ENCODE data around the gene DNAJC5G.

Gene DNAJC5G

DNA sequence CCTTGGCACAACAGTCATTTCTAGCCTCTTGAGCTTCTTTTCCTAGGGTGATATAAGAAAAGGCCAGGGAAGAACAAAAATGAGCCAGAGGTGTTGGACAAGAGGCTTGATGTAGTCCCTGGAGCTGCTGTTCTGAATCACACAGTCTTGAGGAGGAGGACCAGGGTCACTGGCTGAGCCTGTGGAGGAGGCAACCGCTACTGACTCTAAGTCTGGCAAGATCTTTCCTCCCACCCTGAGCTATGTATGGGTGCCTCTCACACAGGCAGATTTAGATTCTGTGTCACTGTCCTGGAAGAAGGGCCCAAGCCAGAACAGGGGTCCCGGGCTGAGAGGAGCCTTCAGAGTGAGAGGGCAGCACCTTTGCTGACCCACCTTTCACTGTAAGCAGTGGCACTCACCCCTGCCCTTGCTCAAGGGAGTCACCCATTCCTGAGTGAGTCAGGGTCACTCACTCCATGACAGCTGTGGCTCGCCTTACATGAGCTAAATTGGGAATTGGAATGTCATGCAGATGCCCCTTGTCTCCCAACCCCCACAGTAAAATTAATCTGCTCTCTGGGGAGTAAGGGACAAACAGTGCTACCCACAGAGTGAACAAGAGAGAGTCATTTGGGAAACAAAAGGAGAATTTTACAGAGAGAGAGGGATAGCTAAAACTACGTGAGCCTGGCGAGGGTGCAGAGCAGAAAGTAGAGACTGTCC is 6.8 kb downstream of the DNAJC5G start, which contains the start of gene TRIM54:
TSS of gene TRIM54 (plus strand) at position 575 of the 705 bp plus-strand sequence. CDS start 303 bp downstream, outside the sequence.
- no peak within 1 kb of the TSS for H2BK120ac ChIP-seq (ENCODE audit: low read depth, low read length)
- no peaks in the 10 kb centered on the region for H3K79me1 ChIP-seq (ENCODE audit: low read depth, low read length)
- no peaks in the 10 kb centered on the region for H3K9me3 ChIP-seq (replicated peaks in 1 of 2; ENCODE audit: control insufficient read depth in 2 of 2, insufficient read depth in 1 of 2, low read depth in 1 of 2, low read length in 2 of 2)
- peaks cover 0 to 78% (median 2%) of the 10 kb centered on the region in 3 experiments for H3K27me3 ChIP-seq (ENCODE audit: control insufficient read depth in 3 of 3, insufficient read depth in 3 of 3, low read depth in 1 of 3, low read length in 3 of 3)
- no peak within 1 kb of the TSS for H2BK5ac ChIP-seq (ENCODE audit: low read length)
- DNase-seq (ENCODE audit: low spot score): no peak
- no peak within 1 kb of the TSS for H3K4me3 ChIP-seq (ENCODE audit: low read length in 2 of 2)
- H3K4ac ChIP-seq (ENCODE audit: low read length): peak within 1 kb of the TSS; percentile 19
- peak within 1 kb of the TSS; percentile 95 for H3K23ac ChIP-seq (ENCODE audit: low read depth, low read length, poor library complexity)
- H3K18ac ChIP-seq (ENCODE audit: low read length): no peak within 1 kb of the TSS
- no peaks in the 10 kb centered on the region for H3K36me3 ChIP-seq (replicated peaks in 1 of 2; ENCODE audit: control insufficient read depth in 2 of 2, insufficient read depth in 2 of 2, low read length in 2 of 2)
- H3K14ac ChIP-seq (ENCODE audit: low read length): no peak within 1 kb of the TSS
- no peak within 1 kb of the TSS for H4K8ac ChIP-seq (ENCODE audit: low read depth, low read length)
- H2AK5ac ChIP-seq (ENCODE audit: low read depth, low read length): peak within 1 kb of the TSS; percentile 66
- peaks cover 0 to 7% of the 10 kb centered on the region in 2 donors for H3K4me1 ChIP-seq (ENCODE audit: control insufficient read depth in 2 of 2, insufficient read depth in 1 of 2, low read depth in 1 of 2, low read length in 2 of 2)
- H3K27ac ChIP-seq (replicated peaks; ENCODE audit: low read length): no peak within 1 kb of the TSS
- H3K9ac ChIP-seq (ENCODE audit: low read depth, low read length, poor library complexity): peak within 1 kb of the TSS; percentile 65
- no peak within 1 kb of the TSS for H4K91ac ChIP-seq (ENCODE audit: low read depth, low read length, poor library complexity)
- WGBS, 2 donors (ENCODE audit: extremely low coverage in 2 of 2, insufficient read length in 2 of 2, insufficient replicate concordance in 1 of 2): no CpG with 5 or more reads among the region's 5 CpGs
- no peak within 1 kb of the TSS for H3K4me2 ChIP-seq (ENCODE audit: insufficient read depth, low read length, poor library complexity, severe bottlenecking)
- H2BK12ac ChIP-seq (ENCODE audit: low read length): peak within 1 kb of the TSS; percentile 79
- no peak within 1 kb of the TSS for H2AFZ ChIP-seq (ENCODE audit: low read length)
- peak within 1 kb of the TSS; percentile 33 for H2BK15ac ChIP-seq (ENCODE audit: low read length)

DNA sequence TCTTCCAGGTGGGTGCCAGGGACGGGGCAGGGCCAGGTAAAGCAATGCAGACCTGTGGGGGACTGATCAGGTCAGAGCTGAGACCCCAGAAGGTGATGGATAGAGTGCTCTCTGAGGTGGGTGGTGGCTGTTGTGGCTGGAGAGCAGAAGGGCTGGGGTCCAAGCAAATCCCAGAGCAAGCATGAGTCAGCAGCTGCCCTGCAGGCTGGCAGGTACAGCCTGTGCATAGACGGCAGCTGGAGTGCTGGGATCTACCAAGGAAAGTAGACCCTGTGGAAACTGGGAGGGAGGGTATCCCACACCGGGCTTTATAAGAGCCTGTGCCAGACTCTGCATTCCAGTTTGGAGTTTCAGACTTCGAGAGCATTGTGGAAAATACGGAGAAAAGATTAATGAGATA is 7.7 kb downstream of the DNAJC5G start:
- Histone ChIP-seq H3K27ac (replicated peaks; ENCODE audit: low read length) (no peak overlapping the region), H3K36me3 (replicated peaks in 1 of 2; ENCODE audit: control insufficient read depth in 2 of 2, insufficient read depth in 2 of 2, low read length in 2 of 2) (no peaks in the 10 kb centered on the region), H4K8ac (ENCODE audit: low read depth, low read length) (no peak overlapping the region), H2AFZ (ENCODE audit: low read length) (no peak overlapping the region), H3K4me2 (ENCODE audit: insufficient read depth, low read length, poor library complexity, severe bottlenecking) (no peak overlapping the region), H3K27me3 (ENCODE audit: control insufficient read depth in 3 of 3, insufficient read depth in 3 of 3, low read depth in 1 of 3, low read length in 3 of 3) (peaks cover 0 to 81% (median 2%) of the 10 kb centered on the region in 3 experiments), H2AK5ac (ENCODE audit: low read depth, low read length) (peak overlapping the region; percentile 66), H3K18ac (ENCODE audit: low read length) (no peak overlapping the region), H3K4me1 (ENCODE audit: control insufficient read depth in 2 of 2, insufficient read depth in 1 of 2, low read depth in 1 of 2, low read length in 2 of 2) (peaks cover 0 to 7% of the 10 kb centered on the region in 2 donors), H3K23ac (ENCODE audit: low read depth, low read length, poor library complexity) (peak overlapping the region; percentile 95), H3K9ac (ENCODE audit: low read depth, low read length, poor library complexity) (peak overlapping the region; percentile 65), H4K91ac (ENCODE audit: low read depth, low read length, poor library complexity) (no peak overlapping the region), H2BK12ac (ENCODE audit: low read length) (peak overlapping the region; percentile 79), H3K4me3 (ENCODE audit: low read length in 2 of 2) (no peak overlapping the region), H3K14ac (ENCODE audit: low read length) (no peak overlapping the region), H2BK15ac (ENCODE audit: low read length) (peak overlapping the region; percentile 33), H3K4ac (ENCODE audit: low read length) (peak overlapping the region; percentile 19), H3K79me1 (ENCODE audit: low read depth, low read length) (no peaks in the 10 kb centered on the region), H3K9me3 (replicated peaks in 1 of 2; ENCODE audit: control insufficient read depth in 2 of 2, insufficient read depth in 1 of 2, low read depth in 1 of 2, low read length in 2 of 2) (no peaks in the 10 kb centered on the region), H2BK120ac (ENCODE audit: low read depth, low read length) (no peak overlapping the region), H2BK5ac (ENCODE audit: low read length) (no peak overlapping the region)
- no peak for DNase-seq (ENCODE audit: low spot score)
- no CpG with 5 or more reads among the region's 5 CpGs for WGBS, 2 donors (ENCODE audit: extremely low coverage in 2 of 2, insufficient read length in 2 of 2, insufficient replicate concordance in 1 of 2)

DNA sequence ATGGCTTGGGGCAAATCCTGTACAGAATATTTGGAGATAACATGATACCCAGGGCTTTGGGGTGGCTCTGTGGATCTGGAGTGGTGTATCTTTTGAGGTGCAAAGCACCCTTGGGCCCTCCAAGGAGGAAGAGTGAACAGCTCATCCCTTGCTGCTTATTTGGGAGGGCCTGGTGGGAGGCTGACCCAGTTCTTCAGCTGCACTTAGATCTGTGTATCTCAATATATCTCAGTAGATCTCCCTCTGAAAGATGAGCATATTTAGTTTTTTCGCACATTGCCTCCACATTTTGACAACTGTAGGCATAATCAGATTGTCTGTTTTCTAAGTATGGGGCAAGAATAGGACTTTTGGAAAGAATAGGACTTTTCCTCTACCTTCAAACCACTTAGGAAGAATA is 9.8 kb downstream of the DNAJC5G start:
- no peak overlapping the region for H2BK120ac ChIP-seq (ENCODE audit: low read depth, low read length)
- no peak overlapping the region for H4K91ac ChIP-seq (ENCODE audit: low read depth, low read length, poor library complexity)
- WGBS, 2 donors (ENCODE audit: extremely low coverage in 2 of 2, insufficient read length in 2 of 2, insufficient replicate concordance in 1 of 2): no CpG with 5 or more reads among the region's 1 CpG
- no peak overlapping the region for H3K23ac ChIP-seq (ENCODE audit: low read depth, low read length, poor library complexity)
- no peak overlapping the region for H3K14ac ChIP-seq (ENCODE audit: low read length)
- H3K4me1 ChIP-seq (ENCODE audit: control insufficient read depth in 2 of 2, insufficient read depth in 1 of 2, low read depth in 1 of 2, low read length in 2 of 2): peaks cover 0 to 7% of the 10 kb centered on the region in 2 donors
- H4K8ac ChIP-seq (ENCODE audit: low read depth, low read length): no peak overlapping the region
- no peak overlapping the region for H2BK15ac ChIP-seq (ENCODE audit: low read length)
- no peaks in the 10 kb centered on the region for H3K9me3 ChIP-seq (replicated peaks in 1 of 2; ENCODE audit: control insufficient read depth in 2 of 2, insufficient read depth in 1 of 2, low read depth in 1 of 2, low read length in 2 of 2)
- H3K4me3 ChIP-seq (ENCODE audit: low read length in 2 of 2): no peak overlapping the region
- H3K27ac ChIP-seq (replicated peaks; ENCODE audit: low read length): no peak overlapping the region
- DNase-seq (ENCODE audit: low spot score): no peak
- H3K36me3 ChIP-seq (replicated peaks in 1 of 2; ENCODE audit: control insufficient read depth in 2 of 2, insufficient read depth in 2 of 2, low read length in 2 of 2): no peaks in the 10 kb centered on the region
- no peak overlapping the region for H3K9ac ChIP-seq (ENCODE audit: low read depth, low read length, poor library complexity)
- no peak overlapping the region for H2AFZ ChIP-seq (ENCODE audit: low read length)
- no peaks in the 10 kb centered on the region for H3K79me1 ChIP-seq (ENCODE audit: low read depth, low read length)
- H3K4me2 ChIP-seq (ENCODE audit: insufficient read depth, low read length, poor library complexity, severe bottlenecking): no peak overlapping the region
- no peak overlapping the region for H2BK12ac ChIP-seq (ENCODE audit: low read length)
- H2BK5ac ChIP-seq (ENCODE audit: low read length): no peak overlapping the region
- peaks cover 0 to 94% (median 2%) of the 10 kb centered on the region in 3 experiments for H3K27me3 ChIP-seq (ENCODE audit: control insufficient read depth in 3 of 3, insufficient read depth in 3 of 3, low read depth in 1 of 3, low read length in 3 of 3)
- no peak overlapping the region for H3K4ac ChIP-seq (ENCODE audit: low read length)
- H3K18ac ChIP-seq (ENCODE audit: low read length): no peak overlapping the region
- no peak overlapping the region for H2AK5ac ChIP-seq (ENCODE audit: low read depth, low read length)

DNA sequence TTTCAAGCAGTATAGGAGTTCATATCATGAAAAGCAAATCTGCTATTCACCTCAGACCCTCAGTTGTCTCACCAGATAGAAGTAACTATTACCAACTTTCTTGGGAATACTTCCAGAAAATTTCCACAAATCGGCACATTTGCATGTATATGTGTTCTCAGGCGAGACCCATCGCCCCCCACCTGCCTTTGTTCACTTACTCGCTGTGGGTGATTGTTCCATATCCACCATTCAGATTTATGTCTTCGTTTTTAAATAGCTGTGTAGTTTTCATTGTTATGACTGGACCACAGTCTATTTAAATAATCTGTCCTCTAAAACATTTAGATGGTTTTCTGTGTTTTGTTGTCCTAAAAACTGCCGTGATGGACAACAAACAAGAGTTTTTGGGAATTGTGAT is 10.2 kb downstream of the DNAJC5G start:
- Histone ChIP-seq H3K9ac (ENCODE audit: low read depth, low read length, poor library complexity) (no peak overlapping the region), H2BK12ac (ENCODE audit: low read length) (no peak overlapping the region), H3K4me1 (ENCODE audit: control insufficient read depth in 2 of 2, insufficient read depth in 1 of 2, low read depth in 1 of 2, low read length in 2 of 2) (peaks cover 0 to 7% of the 10 kb centered on the region in 2 donors), H3K14ac (ENCODE audit: low read length) (no peak overlapping the region), H4K8ac (ENCODE audit: low read depth, low read length) (no peak overlapping the region), H3K79me1 (ENCODE audit: low read depth, low read length) (no peaks in the 10 kb centered on the region), H3K36me3 (replicated peaks in 1 of 2; ENCODE audit: control insufficient read depth in 2 of 2, insufficient read depth in 2 of 2, low read length in 2 of 2) (no peaks in the 10 kb centered on the region), H3K18ac (ENCODE audit: low read length) (no peak overlapping the region), H3K9me3 (replicated peaks in 1 of 2; ENCODE audit: control insufficient read depth in 2 of 2, insufficient read depth in 1 of 2, low read depth in 1 of 2, low read length in 2 of 2) (no peaks in the 10 kb centered on the region), H2BK120ac (ENCODE audit: low read depth, low read length) (no peak overlapping the region), H4K91ac (ENCODE audit: low read depth, low read length, poor library complexity) (no peak overlapping the region), H3K27ac (replicated peaks; ENCODE audit: low read length) (no peak overlapping the region), H3K4ac (ENCODE audit: low read length) (no peak overlapping the region), H3K27me3 (ENCODE audit: control insufficient read depth in 3 of 3, insufficient read depth in 3 of 3, low read depth in 1 of 3, low read length in 3 of 3) (peaks cover 0 to 93% (median 2%) of the 10 kb centered on the region in 3 experiments), H3K23ac (ENCODE audit: low read depth, low read length, poor library complexity) (no peak overlapping the region), H3K4me3 (ENCODE audit: low read length in 2 of 2) (no peak overlapping the region), H2AK5ac (ENCODE audit: low read depth, low read length) (no peak overlapping the region), H2BK5ac (ENCODE audit: low read length) (no peak overlapping the region), H3K4me2 (ENCODE audit: insufficient read depth, low read length, poor library complexity, severe bottlenecking) (no peak overlapping the region), H2AFZ (ENCODE audit: low read length) (no peak overlapping the region), H2BK15ac (ENCODE audit: low read length) (no peak overlapping the region)
- no peak for DNase-seq (ENCODE audit: low spot score)
- WGBS, 2 donors (ENCODE audit: extremely low coverage in 2 of 2, insufficient read length in 2 of 2, insufficient replicate concordance in 1 of 2): no CpG with 5 or more reads among the region's 6 CpGs
